ENCODE measurements around the gene IFT88. TPM values are rescaled to one million over a fixed set of nuclear protein-coding genes. Genes with fewer than 3 reads are reported as not detected.

The IFT88 gene
- total and polyA plus RNA-seq, 2 of the 4 experiments (the other 2 are of a cell fraction) = 5.5 to 8.6 TPM

- Histone ChIP-seq H2BK20ac (ENCODE audit: low read depth, low read length) (no peak overlapping the region), H3K23ac (ENCODE audit: low read depth, low read length) (no peak overlapping the region), H3K9me1 (ENCODE audit: insufficient read depth, low read length) (no peaks in the 10 kb centered on the region), H3K79me1 (ENCODE audit: low read depth in 1 of 2, low read length in 2 of 2) (no peaks in the 10 kb centered on the region), H2AK9ac (replicated peaks; ENCODE audit: low read depth, low read length, poor library complexity) (no peak overlapping the region), H2BK5ac (ENCODE audit: low read depth, low read length, poor library complexity, severe bottlenecking) (no peak overlapping the region), H4K91ac (ENCODE audit: insufficient read depth, low read depth, low read length) (no peak overlapping the region), H3K4me2 (ENCODE audit: low read depth, low read length) (no peak overlapping the region), H4K8ac (ENCODE audit: low read depth in 2 of 2, low read length in 2 of 2) (no peak overlapping the region), H3K27me3 (ENCODE audit: control insufficient read depth, insufficient read depth, low read length) (no peaks in the 10 kb centered on the region), H2AK5ac (ENCODE audit: low read depth, low read length) (no peak overlapping the region), H3K9ac (ENCODE audit: low read depth, low read length) (no peak overlapping the region), H3K14ac (replicated peaks; ENCODE audit: low read depth, low read length) (no peak overlapping the region), H4K5ac (ENCODE audit: low read depth, low read length) (no peak overlapping the region), H3K18ac (ENCODE audit: low read depth, low read length) (no peak overlapping the region), H3K4ac (ENCODE audit: low read depth, low read length) (no peak overlapping the region), H4K20me1 (ENCODE audit: insufficient read depth, low read length) (no peaks in the 10 kb centered on the region), H2BK15ac (ENCODE audit: low read depth, low read length) (no peak overlapping the region), H3K4me1 (ENCODE audit: control insufficient read depth, insufficient read depth, low read length) (no peaks in the 10 kb centered on the region), H3K27ac (ENCODE audit: insufficient read depth, low read length) (no peak overlapping the region), H2AFZ (replicated peaks; ENCODE audit: low read length, poor library complexity) (no peak overlapping the region), H3K4me3 (ENCODE audit: insufficient read depth, low read depth, low read length) (no peak overlapping the region), H3K36me3 (ENCODE audit: control insufficient read depth, insufficient read depth, low read length) (no peaks in the 10 kb centered on the region), H3K9me3 (ENCODE audit: control insufficient read depth, insufficient read depth, low read length) (no peaks in the 10 kb centered on the region), H2BK120ac (ENCODE audit: low read depth, low read length) (no peak overlapping the region), H3K56ac (ENCODE audit: extremely low read depth, insufficient read depth, low read length) (no peak overlapping the region)
- no TSS peak for BruUV-seq (replicated peaks)
- in situ Hi-C loops (cut with MboI; ENCODE audit: low sequenced_read_pairs) = no loop called here
- no peak for DNase-seq
- TF ChIP-seq CEBPB (IDR thresholded peaks at IDR 0.05; ENCODE audit: low read depth, low read length) (no peak), ELK1 (IDR thresholded peaks at IDR 0.05; ENCODE audit: borderline replicate concordance, low read depth, low read length) (no peak), MXI1 (IDR thresholded peaks at IDR 0.05; ENCODE audit: borderline replicate concordance, low read depth, low read length) (no peak), CHD1 (IDR thresholded peaks at IDR 0.05; ENCODE audit: low read depth, low read length) (no peak), POLR2A (IDR thresholded peaks at IDR 0.05; ENCODE audit: low read depth, low read length) (no peak), MAFK (IDR thresholded peaks at IDR 0.05; ENCODE audit: low read depth, low read length) (no peak)
- dilution Hi-C loops (cut with HindIII; ENCODE audit: low sequenced_read_pairs, unreplicated experiment) = no loop called here
- ChIA-PET POLR2A (ENCODE audit: unreplicated experiment) (no interaction called here), CTCF (no interaction called here)
- intact Hi-C loops (cut with micrococcal nuclease) = no loop called here
- no peak for ATAC-seq (ENCODE audit: low read depth)
Observed at GRCh38 chr13:20536992-20537391, 30.0 kb upstream of the IFT88 start.

Data from IMR-90 (cell line).